Panc1 (cell line): ENCODE results near the gene LHX1. TPM values are rescaled to one million over a fixed set of nuclear protein-coding genes. Genes with fewer than 3 reads are reported as not detected.
A peak's percentile ranks its signal among the peaks of the same experiment; 100 is the strongest.

Source experiments
- ATAC-seq: fragments of 200-7000 bp; cut with Tn5 transposase; 2 replicates; pipeline ENCODE4 v1.9.1; 2020; ENCODE audit warnings: mild to moderate bottlenecking, moderate library complexity
- BruUV-seq: library from RNA; stranded (reverse); fragments of 400-500 nt; replicated peaks from 2 replicates; lab custom pipeline; 2021; lab: Mats Ljungman, UMichigan
- CTCF ChIA-PET: fragments of 300-600 bp; sonication (Branson Sonifier 250); formaldehyde crosslinking; loops from one replicate; lab custom pipeline; 2022; ENCODE audit warnings: antibody characterized with exemption; lab: Charles Lee
- POLR2A ChIA-PET: fragments of 300-600 bp; sonication (Branson Sonifier 250); formaldehyde crosslinking; loops from one replicate; lab custom pipeline; 2022; ENCODE audit warnings: antibody characterized with exemption; lab: Charles Lee
- DNase-seq: peaks from one replicate; pipeline ENCODE4 v3.0.0-alpha.2; 2010; ENCODE audit warnings: low read depth, low spot score
- H3K27ac ChIP-seq: 2 replicates; pipeline ENCODE4 v1.5.1; 2011; ENCODE audit warnings: mild to moderate bottlenecking, low read length, inconsistent platforms
- H3K27me3 ChIP-seq: fragments of 200-500 bp; sonication (Bioruptor generic); 2 replicates; pipeline ENCODE4 v1.6.0; 2014; ENCODE audit warnings: low read length, inconsistent platforms; ENCODE audit not compliant: control insufficient read depth, insufficient read depth
- H3K36me3 ChIP-seq: fragments of 200-500 bp; sonication (Bioruptor generic); 2 replicates; pipeline ENCODE4 v1.5.1; 2014; ENCODE audit warnings: inconsistent platforms, mild to moderate bottlenecking, low read length, moderate library complexity; ENCODE audit not compliant: control insufficient read depth, insufficient read depth
- H3K4me1 ChIP-seq: 2 replicates; pipeline ENCODE4 v1.5.1; 2011; ENCODE audit warnings: inconsistent platforms, mild to moderate bottlenecking, low read length, moderate library complexity; ENCODE audit not compliant: control insufficient read depth, insufficient read depth
- H3K4me3 ChIP-seq, 2 experiments: 2 replicates each; pipeline ENCODE4 v1.5.1; 2011 to 2012; ENCODE audit warnings: low read depth in 2 of 2, low read length in 2 of 2, mild to moderate bottlenecking in 2 of 2, inconsistent platforms in 1 of 2, moderate library complexity in 1 of 2
- H3K9me3 ChIP-seq: fragments of 200-500 bp; sonication (Bioruptor generic); 2 replicates; pipeline ENCODE4 v1.5.1; 2014; ENCODE audit warnings: low read depth, mild to moderate bottlenecking, inconsistent platforms, low read length, moderate library complexity; ENCODE audit not compliant: control insufficient read depth, insufficient read depth
- POLR2AphosphoS5 ChIP-seq: IDR thresholded peaks from 2 replicates; pipeline ENCODE4 v1.6.1; 2012; ENCODE audit warnings: mild to moderate bottlenecking, low read depth, low read length, moderate library complexity
- SIN3A ChIP-seq: IDR thresholded peaks from 2 replicates; pipeline ENCODE4 v1.6.1; 2012; ENCODE audit warnings: low read depth, mild to moderate bottlenecking, low read length, moderate library complexity, borderline replicate concordance; ENCODE audit not compliant: insufficient read depth
- TCF7L2 ChIP-seq: IDR thresholded peaks from 2 replicates; pipeline ENCODE4 v1.6.1; 2011; ENCODE audit warnings: mild to moderate bottlenecking, low read depth, low read length, inconsistent platforms
- in situ Hi-C: cut with HindIII; loops from 2 replicates; pipeline ENCODE4 v1.10.0; 2016; ENCODE audit warnings: low sequenced_read_pairs, low pct_unique_long_range_greater_than_20kb
- intact Hi-C: fragments of 100-400 bp; cut with micrococcal nuclease; formaldehyde crosslinking; loops from one replicate; pipeline ENCODE4 v1.10.0; 2022; ENCODE audit not compliant: unreplicated experiment
- total RNA-seq: library from RNA; stranded (reverse); gene quantifications from one replicate; pipeline ENCODE4 v1.2.1, GENCODE V29; 2021; ENCODE audit not compliant: unreplicated experiment
- TF ChIP-seq, protein P1 (sequence below): fragments of 450-650 bp; IDR thresholded peaks from 2 replicates; pipeline ENCODE4 v1.5.1; 2017; ENCODE audit warnings: mild to moderate bottlenecking
- TF ChIP-seq, protein P2 (sequence below), 2 experiments: IDR thresholded peaks; 2 replicates each; pipeline ENCODE4 v1.6.1; 2011 to 2012; ENCODE audit warnings: low read depth in 2 of 2, control low read depth in 1 of 2, low read length in 1 of 2, mild to moderate bottlenecking in 1 of 2, moderate library complexity in 1 of 2; ENCODE audit not compliant: insufficient read depth in 1 of 2

Gene LHX1
- total RNA-seq, 1 experiment from 2014 or later = 8.6 TPM

DNA sequence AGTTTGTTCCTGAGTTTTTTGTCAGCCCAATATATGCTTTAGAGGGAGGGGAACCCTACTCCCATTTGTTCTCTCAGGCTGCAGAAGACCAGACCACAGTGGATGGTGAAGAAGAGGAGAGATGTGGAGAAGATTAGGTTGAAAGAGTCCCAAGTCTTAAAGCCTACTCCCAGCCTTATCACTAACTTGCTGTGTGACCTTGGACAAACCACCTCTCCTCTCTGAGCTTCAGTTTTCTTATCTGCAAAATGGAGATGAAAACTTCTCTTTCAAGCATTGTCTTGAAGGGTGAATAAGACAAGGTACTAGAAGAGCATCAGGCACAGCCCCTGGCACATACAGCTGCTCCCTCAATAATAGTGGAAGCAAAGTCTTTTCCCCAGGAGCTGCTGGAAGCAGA is 15.1 kb upstream of the LHX1 start:
- ChIA-PET CTCF (no interaction called here), POLR2A (no interaction called here)
- Histone ChIP-seq H3K27me3 (no peaks in the 10 kb centered on the region), H3K9me3 (no peaks in the 10 kb centered on the region), H3K4me1 (peaks cover 55% of the 10 kb centered on the region), H3K4me3 (no peak overlapping the region), H3K27ac (peak overlapping the region; percentile 93), H3K36me3 (no peaks in the 10 kb centered on the region)
- ATAC-seq = no peak
- no TSS peak for BruUV-seq
- TF ChIP-seq POLR2AphosphoS5 = no peak
- TF ChIP-seq, protein P1, sequence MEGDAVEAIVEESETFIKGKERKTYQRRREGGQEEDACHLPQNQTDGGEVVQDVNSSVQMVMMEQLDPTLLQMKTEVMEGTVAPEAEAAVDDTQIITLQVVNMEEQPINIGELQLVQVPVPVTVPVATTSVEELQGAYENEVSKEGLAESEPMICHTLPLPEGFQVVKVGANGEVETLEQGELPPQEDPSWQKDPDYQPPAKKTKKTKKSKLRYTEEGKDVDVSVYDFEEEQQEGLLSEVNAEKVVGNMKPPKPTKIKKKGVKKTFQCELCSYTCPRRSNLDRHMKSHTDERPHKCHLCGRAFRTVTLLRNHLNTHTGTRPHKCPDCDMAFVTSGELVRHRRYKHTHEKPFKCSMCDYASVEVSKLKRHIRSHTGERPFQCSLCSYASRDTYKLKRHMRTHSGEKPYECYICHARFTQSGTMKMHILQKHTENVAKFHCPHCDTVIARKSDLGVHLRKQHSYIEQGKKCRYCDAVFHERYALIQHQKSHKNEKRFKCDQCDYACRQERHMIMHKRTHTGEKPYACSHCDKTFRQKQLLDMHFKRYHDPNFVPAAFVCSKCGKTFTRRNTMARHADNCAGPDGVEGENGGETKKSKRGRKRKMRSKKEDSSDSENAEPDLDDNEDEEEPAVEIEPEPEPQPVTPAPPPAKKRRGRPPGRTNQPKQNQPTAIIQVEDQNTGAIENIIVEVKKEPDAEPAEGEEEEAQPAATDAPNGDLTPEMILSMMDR = no peak
- no peak for TF ChIP-seq TCF7L2
- TF ChIP-seq, protein P2, sequence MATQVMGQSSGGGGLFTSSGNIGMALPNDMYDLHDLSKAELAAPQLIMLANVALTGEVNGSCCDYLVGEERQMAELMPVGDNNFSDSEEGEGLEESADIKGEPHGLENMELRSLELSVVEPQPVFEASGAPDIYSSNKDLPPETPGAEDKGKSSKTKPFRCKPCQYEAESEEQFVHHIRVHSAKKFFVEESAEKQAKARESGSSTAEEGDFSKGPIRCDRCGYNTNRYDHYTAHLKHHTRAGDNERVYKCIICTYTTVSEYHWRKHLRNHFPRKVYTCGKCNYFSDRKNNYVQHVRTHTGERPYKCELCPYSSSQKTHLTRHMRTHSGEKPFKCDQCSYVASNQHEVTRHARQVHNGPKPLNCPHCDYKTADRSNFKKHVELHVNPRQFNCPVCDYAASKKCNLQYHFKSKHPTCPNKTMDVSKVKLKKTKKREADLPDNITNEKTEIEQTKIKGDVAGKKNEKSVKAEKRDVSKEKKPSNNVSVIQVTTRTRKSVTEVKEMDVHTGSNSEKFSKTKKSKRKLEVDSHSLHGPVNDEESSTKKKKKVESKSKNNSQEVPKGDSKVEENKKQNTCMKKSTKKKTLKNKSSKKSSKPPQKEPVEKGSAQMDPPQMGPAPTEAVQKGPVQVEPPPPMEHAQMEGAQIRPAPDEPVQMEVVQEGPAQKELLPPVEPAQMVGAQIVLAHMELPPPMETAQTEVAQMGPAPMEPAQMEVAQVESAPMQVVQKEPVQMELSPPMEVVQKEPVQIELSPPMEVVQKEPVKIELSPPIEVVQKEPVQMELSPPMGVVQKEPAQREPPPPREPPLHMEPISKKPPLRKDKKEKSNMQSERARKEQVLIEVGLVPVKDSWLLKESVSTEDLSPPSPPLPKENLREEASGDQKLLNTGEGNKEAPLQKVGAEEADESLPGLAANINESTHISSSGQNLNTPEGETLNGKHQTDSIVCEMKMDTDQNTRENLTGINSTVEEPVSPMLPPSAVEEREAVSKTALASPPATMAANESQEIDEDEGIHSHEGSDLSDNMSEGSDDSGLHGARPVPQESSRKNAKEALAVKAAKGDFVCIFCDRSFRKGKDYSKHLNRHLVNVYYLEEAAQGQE (IDR thresholded peaks at IDR 0.05; ENCODE audit: insufficient read depth in 1 of 2, low read depth in 2 of 2, low read length in 1 of 2) = no peak
- TF ChIP-seq SIN3A = no peak
- no peak for DNase-seq
- intact Hi-C loops = no loop called here
- in situ Hi-C loops = no loop called here

DNA sequence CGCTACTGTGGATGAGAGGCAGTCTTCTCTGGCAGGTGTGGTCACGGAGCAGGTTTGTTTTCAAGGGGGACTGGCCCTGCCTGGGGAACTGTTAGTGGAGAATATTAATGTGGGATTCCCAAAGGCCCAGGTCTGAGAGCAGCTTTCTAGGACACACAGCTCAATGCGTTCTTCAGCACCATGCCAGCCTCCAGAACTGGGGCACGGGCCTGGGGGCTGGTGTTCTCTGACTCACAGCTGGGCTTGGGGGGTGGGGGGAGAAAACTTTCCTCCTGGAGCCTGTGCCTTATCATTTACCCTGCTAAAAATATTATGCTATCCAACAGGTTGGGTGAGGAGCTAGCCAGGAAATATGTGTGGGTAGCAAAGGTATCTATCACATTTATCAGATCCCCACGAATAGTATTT is 13.5 kb upstream of the LHX1 start:
- DNase-seq (no peak), ATAC-seq (no peak)
- Histone ChIP-seq H3K27me3 (no peaks in the 10 kb centered on the region), H3K4me1 (peaks cover 45% of the 10 kb centered on the region), H3K27ac (peak overlapping the region; percentile 93), H3K9me3 (no peaks in the 10 kb centered on the region), H3K36me3 (no peaks in the 10 kb centered on the region), H3K4me3 (no peak overlapping the region)
- POLR2A ChIA-PET = interaction anchor here (0.7 kb wide), 1 partner anchor 25 kb away, joined by 4 read pairs; the partner anchor contains the start of gene AATF
- TF ChIP-seq, protein P2 (IDR thresholded peaks at IDR 0.05; ENCODE audit: insufficient read depth in 1 of 2, low read depth in 2 of 2, low read length in 1 of 2) = no peak
- TF ChIP-seq, protein P1 = no peak
- TF ChIP-seq TCF7L2 = no peak
- TF ChIP-seq POLR2AphosphoS5 = no peak
- no peak for TF ChIP-seq SIN3A
- in situ Hi-C loops (no loop called here), intact Hi-C loops (no loop called here)
- CTCF ChIA-PET = interaction anchor here (1.1 kb wide), 1 partner anchor 124 kb away, joined by 8 read pairs; no protein-coding TSS in a partner anchor
- no TSS peak for BruUV-seq
